ENCODE measurements around the gene MCF2L. TPM values are rescaled to one million over a fixed set of nuclear protein-coding genes. Genes with fewer than 3 reads are reported as not detected.

MCF2L gene
- total RNA-seq, 1 donor from 2014 or later, result 41.2 TPM

DNA sequence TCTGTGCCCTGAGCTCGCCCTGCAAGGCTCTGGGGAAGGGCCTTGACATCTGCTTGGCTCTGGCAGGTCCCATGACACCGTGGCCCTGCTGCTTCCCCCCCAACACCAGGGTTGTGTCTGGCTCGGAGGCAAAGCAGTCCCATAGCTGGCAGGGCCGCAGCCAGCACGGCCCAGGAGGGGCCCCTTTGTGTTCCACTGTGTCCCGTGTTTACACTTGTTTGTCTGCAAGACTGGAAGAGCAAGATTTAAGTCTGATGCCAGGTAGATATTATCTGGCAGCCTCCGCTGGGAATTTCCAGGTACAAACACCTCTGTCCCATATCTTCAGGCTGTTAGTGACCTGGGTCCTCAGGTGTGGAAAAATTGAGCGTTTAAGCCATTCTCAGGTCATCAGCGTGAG is 44.3 kb downstream of the MCF2L start:
- Histone ChIP-seq H3K27ac (replicated peaks) (no peak overlapping the region), H3K27me3 (ENCODE audit: low read depth) (no peaks in the 10 kb centered on the region), H3K4me1 (peaks cover 30% of the 10 kb centered on the region), H3K36me3 (peaks cover 33% of the 10 kb centered on the region), H3K4me3 (no peak overlapping the region), H3K9me3 (replicated peaks) (no peaks in the 10 kb centered on the region)
- intact Hi-C loops (cut with micrococcal nuclease), result no loop called here
- TF ChIP-seq, protein P1, sequence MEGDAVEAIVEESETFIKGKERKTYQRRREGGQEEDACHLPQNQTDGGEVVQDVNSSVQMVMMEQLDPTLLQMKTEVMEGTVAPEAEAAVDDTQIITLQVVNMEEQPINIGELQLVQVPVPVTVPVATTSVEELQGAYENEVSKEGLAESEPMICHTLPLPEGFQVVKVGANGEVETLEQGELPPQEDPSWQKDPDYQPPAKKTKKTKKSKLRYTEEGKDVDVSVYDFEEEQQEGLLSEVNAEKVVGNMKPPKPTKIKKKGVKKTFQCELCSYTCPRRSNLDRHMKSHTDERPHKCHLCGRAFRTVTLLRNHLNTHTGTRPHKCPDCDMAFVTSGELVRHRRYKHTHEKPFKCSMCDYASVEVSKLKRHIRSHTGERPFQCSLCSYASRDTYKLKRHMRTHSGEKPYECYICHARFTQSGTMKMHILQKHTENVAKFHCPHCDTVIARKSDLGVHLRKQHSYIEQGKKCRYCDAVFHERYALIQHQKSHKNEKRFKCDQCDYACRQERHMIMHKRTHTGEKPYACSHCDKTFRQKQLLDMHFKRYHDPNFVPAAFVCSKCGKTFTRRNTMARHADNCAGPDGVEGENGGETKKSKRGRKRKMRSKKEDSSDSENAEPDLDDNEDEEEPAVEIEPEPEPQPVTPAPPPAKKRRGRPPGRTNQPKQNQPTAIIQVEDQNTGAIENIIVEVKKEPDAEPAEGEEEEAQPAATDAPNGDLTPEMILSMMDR (IDR thresholded peaks at IDR 0.05; ENCODE audit: borderline replicate concordance), result no peak
- DNase-seq, result no peak

GRCh38 chr13:113013878-113014751 is 45.1 kb downstream of the MCF2L start:
- H3K36me3 ChIP-seq, result peaks cover 33% of the 10 kb centered on the region
- TF ChIP-seq, protein P1 (IDR thresholded peaks at IDR 0.05; ENCODE audit: borderline replicate concordance), result no peak
- H3K27me3 ChIP-seq (ENCODE audit: low read depth), result no peaks in the 10 kb centered on the region
- H3K27ac ChIP-seq (replicated peaks), result no peak overlapping the region
- H3K4me3 ChIP-seq, result no peak overlapping the region
- no peak for DNase-seq
- no peaks in the 10 kb centered on the region for H3K9me3 ChIP-seq (replicated peaks)
- H3K4me1 ChIP-seq, result peaks cover 22% of the 10 kb centered on the region
- intact Hi-C loops (cut with micrococcal nuclease), result no loop called here

DNA sequence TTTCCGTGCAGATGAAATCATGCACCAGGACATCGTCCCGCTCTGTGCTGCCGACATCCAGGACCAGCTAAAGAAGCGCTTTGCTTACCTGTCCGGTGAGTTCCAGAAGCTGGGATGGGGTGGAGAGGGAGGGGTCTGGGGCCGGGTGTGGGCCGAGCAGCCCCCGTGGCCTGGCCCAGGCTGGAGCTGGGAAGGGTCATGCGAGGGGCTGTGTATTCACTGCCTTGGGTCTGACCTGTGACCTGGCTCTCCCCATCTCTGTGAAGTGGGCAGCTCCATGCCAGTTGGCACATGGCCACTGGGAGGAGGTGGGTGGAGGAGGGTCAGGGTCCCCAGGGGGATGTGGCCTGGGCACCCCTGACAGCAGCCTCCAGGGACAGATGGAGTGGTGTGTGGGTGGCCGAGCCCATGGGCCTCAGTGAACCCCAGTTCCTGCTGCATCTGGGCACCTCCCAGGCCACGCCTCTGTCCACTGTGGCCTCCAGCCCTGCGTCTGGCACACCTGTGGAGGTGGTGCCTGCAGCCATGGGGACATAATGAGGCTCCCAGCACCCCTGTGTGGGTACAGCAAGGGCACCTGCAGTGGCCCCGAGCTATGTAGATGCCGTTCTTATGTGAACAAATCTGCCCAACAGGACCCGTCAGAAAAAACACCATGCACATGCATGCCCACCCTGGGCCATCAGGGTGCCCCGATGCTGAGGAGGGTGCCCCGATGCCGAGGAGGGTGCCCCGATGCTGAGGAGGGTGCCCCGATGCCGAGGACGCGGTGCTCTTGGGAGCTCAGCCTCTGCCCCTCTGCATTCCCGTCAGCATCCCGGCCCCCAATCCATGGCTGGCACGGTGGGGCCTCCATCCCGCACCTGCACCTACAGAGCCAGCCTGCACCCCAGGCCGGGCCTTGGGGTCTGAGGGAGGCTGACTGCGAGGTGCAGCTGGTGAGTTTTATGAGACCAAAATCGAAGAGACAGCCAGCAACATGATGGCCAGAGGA is 46.0 kb downstream of the MCF2L start:
- TF ChIP-seq, protein P1 (IDR thresholded peaks at IDR 0.05; ENCODE audit: borderline replicate concordance), result no peak
- intact Hi-C loops (cut with micrococcal nuclease), result no loop called here
- DNase-seq, result no peak
- H3K36me3 ChIP-seq, result peaks cover 36% of the 10 kb centered on the region
- peaks cover 13% of the 10 kb centered on the region for H3K4me1 ChIP-seq
- no peak overlapping the region for H3K4me3 ChIP-seq
- no peaks in the 10 kb centered on the region for H3K27me3 ChIP-seq (ENCODE audit: low read depth)
- H3K9me3 ChIP-seq (replicated peaks), result no peaks in the 10 kb centered on the region
- no peak overlapping the region for H3K27ac ChIP-seq (replicated peaks)

- TF ChIP-seq, protein P1 (IDR thresholded peaks at IDR 0.05; ENCODE audit: borderline replicate concordance), result no peak
- Histone ChIP-seq H3K27ac (replicated peaks) (no peak overlapping the region), H3K4me1 (peaks cover 16% of the 10 kb centered on the region), H3K36me3 (peaks cover 38% of the 10 kb centered on the region), H3K27me3 (ENCODE audit: low read depth) (no peaks in the 10 kb centered on the region), H3K4me3 (no peak overlapping the region), H3K9me3 (replicated peaks) (no peaks in the 10 kb centered on the region)
- DNase-seq, result no peak
- intact Hi-C loops (cut with micrococcal nuclease), result no loop called here
Measured at GRCh38 chr13:113015826-113016525, 47.0 kb downstream of the MCF2L start.
